ENCODE data around the gene AAMP.
A peak's percentile ranks its signal among the peaks of the same experiment; 100 is the strongest.
"Not testable (repeated sequence)": the region's sequence is repeated elsewhere in the genome, so short reads cannot be mapped to it uniquely, and the experiment has no call there.

AAMP gene

GRCh38 chr2:218269900-218270720, at the start of gene AAMP, which contains the start of gene PNKD:
TSS of gene AAMP (minus strand) at chr2:218270137. CDS start at chr2:218270086, 51 bp downstream.
TSS of gene PNKD (plus strand) at chr2:218270519. CDS start at chr2:218270536, 17 bp downstream.
- DNase-seq (ENCODE audit: low read depth): peak; percentile 96
- no peak for TF ChIP-seq CTCF (conservative IDR thresholded peaks at IDR 0.05; ENCODE audit: low read depth, low read length)
- peak within 1 kb of the TSS; percentile 98 for H3K4me3 ChIP-seq (ENCODE audit: low read length)

- H3K4me3 ChIP-seq (ENCODE audit: low read length): no peak overlapping the region
- DNase-seq (ENCODE audit: low read depth): no peak
- no peak for TF ChIP-seq CTCF (conservative IDR thresholded peaks at IDR 0.05; ENCODE audit: low read depth, low read length)
Measured at GRCh38 chr2:218318241-218318640, 48.3 kb upstream of the AAMP start.

GRCh38 chr2:218317835-218318234, 47.9 kb upstream of the AAMP start:
- DNase-seq (ENCODE audit: low read depth): no peak
- H3K4me3 ChIP-seq (ENCODE audit: low read length): no peak overlapping the region
- TF ChIP-seq CTCF (conservative IDR thresholded peaks at IDR 0.05; ENCODE audit: low read depth, low read length): no peak

- TF ChIP-seq CTCF (conservative IDR thresholded peaks at IDR 0.05; ENCODE audit: low read depth, low read length): no peak
- no peak overlapping the region for H3K4me3 ChIP-seq (ENCODE audit: low read length)
- DNase-seq (ENCODE audit: low read depth): no peak
Measured at GRCh38 chr2:218317303-218317630, 47.3 kb upstream of the AAMP start.

- DNase-seq (ENCODE audit: low read depth): no peak
- TF ChIP-seq CTCF (conservative IDR thresholded peaks at IDR 0.05; ENCODE audit: low read depth, low read length): no peak
- H3K4me3 ChIP-seq (ENCODE audit: low read length): no peak overlapping the region
Measured at GRCh38 chr2:218315397-218315796, 45.5 kb upstream of the AAMP start.

GRCh38 chr2:218314764-218315163, 44.8 kb upstream of the AAMP start:
- H3K4me3 ChIP-seq (ENCODE audit: low read length); DNase-seq (ENCODE audit: low read depth): not testable (repeated sequence)

GRCh38 chr2:218313356-218313755, 43.4 kb upstream of the AAMP start:
- no peak for TF ChIP-seq CTCF (conservative IDR thresholded peaks at IDR 0.05; ENCODE audit: low read depth, low read length)
- DNase-seq (ENCODE audit: low read depth): no peak
- no peak overlapping the region for H3K4me3 ChIP-seq (ENCODE audit: low read length)

Measured in retinal pigment epithelial cell (primary cell).